HT-29 (cell line): ENCODE measurements around the gene ZNF599. TPM values are rescaled to one million over a fixed set of nuclear protein-coding genes. Genes with fewer than 3 reads are reported as not detected.
A peak's percentile ranks its signal among the peaks of the same experiment; 100 is the strongest.

Experiments used
- DNase-seq: peaks from one replicate; pipeline ENCODE4 v3.0.0-alpha.2; 2015; ENCODE audit warnings: low spot score
- total RNA-seq: library from RNA; depleted of rRNA; stranded (reverse); fragments of >200 nt; shearing (Covaris generic); gene quantifications from 2 replicates; pipeline ENCODE4 v1.2.3, GENCODE V29; 2014; rRNA removed

ZNF599 gene
- total RNA-seq, 1 experiment from 2014 or later, result 6.7 TPM

DNA sequence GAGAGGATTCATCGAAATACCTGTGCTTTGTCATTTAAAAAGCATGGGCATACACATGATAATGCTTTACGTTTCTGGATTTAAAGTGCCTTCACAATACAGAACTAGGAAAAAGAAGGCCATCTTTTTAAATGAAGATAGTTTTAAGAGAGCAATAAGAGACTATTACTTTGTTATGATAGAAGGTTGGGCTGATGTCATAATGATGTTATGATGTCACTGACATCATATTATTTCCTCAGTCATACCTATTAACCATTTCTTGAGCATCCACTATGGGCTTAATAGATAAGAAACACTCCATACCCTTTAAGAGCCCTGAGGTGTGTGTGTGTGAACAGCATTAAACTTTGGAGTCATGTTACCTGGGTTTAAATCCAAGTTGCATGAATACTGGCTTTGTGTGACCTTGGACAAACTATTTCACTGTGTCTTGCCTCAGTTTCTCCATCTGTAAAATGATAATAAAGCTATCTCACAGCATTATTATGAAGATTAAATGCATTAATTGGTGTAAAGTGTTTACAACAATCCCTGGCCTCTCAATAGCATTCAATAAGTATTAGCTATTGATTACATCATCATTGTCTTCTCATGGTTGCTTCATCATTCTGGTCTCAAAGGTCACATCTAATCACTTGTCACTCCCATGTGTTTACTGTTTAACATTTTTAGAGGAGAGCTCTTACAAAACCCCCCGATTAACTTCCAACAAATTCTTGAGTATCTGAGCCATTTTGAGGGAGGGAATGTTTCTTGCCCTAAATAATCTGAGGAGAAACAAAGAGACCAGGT is 27.9 kb downstream of the ZNF599 start:
- no peak for DNase-seq

DNA sequence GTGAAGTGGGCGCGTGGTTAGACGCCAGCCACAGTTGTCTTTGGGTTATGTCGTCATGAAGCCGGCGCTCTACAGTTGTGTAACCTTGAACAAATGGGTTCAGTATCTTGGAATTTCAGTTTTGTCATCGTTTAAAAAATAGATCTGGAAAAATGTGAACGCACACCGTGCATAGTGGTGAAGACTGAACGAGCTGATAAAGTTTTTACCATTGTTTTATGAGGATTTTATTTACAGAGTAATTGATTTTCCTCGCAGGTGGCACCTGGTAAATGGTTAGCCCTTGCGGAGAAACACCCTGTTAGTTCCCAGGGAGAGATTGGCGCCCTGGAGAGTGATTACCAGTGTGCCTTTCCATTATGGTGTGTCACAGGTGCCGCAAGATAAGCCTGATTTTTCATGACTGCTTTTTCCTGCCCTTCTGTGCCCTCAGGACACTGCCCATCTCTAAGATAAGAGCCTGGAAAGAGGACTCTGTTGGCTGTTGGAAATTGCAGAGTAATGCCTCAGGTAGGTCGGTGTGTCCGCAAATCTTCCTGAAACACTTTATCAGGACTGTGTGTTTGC is 38.4 kb downstream of the ZNF599 start:
- DNase-seq, result no peak

DNA sequence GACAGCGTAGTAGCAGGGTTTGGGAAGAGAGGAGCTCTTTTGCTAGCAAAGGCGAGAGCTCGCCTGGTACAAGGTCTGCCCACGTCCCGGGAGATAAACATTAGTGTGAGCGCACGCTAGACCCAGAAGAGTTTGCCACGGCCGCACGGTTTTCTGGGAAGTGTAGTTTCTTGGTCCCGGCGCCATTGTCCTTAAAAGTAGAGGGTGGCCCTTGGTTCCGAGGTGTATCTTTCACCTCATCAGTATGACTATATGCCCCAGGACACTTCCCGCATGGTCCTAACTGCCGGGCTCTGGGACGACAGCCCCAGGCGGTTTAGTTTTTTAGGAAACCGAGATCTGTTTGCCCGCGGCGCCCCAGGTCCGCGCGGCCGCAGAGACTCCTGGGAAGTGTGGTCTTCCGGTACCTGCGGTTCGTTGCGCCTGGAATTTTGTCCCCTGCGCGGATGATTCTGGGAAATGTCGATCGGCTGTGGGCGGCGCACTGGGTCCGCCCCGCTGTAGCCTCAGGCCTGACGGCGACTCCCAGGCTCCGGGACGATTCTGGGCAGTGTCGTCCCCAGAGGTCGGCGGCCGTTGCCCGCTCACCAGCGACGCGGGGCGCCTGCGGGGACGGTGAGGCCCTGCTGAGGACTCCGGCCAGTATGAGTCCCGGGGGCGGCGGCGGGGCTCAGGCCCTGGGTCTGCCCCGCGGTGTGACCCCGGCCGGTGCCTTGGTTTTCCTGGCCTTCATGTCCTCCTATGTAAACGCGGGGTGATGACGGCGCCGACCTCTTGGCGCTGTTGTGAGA is 39.1 kb downstream of the ZNF599 start, which contains the start of gene ZNF181:
Gene ZNF181, plus strand, starts transcription at position 498 of the 791 bp plus-strand sequence. CDS start 795 bp downstream, outside the sequence.
- DNase-seq, result peak; percentile 98

DNA sequence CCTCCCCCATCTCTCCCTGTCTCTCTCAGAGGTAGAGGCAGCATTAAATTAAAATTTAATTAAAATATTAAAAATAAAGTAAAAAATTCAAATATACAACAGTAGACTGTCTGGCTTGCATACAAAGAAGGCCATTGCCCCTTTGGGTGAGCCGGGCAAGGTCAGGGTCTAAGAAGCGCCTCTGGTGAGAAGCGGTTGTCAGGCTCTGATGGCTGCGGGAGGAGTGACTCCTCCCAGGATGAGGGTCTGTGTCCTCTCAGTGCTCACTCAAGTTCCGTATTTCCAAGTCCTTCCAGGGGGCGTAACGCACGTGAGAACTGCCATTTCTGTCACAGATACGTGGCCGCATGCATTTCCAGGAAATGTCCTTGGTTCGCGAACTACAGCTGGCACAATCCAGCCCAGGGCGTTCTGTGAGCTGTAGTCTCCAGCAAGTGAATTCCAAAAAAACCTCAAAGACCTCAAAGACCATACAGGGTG is 39.7 kb downstream of the ZNF599 start:
- no peak for DNase-seq

DNA sequence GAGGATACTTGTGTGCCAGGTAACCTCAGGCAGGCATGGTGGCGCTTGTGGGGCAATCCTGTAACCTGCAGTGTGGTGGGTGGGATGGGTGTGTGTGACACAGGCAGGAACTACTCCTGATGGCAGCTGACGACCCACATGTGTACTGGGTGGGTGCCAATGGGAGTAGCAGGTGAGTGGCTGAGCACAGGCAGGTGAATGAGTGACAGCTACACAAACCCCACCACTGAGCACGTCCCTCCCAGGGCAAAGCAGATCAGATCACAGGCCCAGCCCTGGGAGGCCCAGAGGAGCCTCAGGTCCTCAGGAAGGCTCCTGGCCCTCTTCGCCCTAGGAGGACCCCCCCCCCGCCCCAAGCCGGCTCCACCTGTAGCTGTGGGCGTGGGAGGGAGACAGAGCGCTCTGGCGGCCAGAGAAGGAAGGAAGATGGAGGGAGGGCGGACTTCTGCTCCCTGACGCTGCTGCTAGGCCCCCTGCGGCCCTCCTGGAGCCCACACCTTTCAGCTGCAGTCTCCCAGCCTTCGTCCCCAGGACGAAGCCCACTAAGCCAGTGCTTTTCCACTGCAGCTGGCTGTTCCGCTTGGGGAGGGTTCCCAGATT is 40.3 kb downstream of the ZNF599 start:
- no peak for DNase-seq

DNA sequence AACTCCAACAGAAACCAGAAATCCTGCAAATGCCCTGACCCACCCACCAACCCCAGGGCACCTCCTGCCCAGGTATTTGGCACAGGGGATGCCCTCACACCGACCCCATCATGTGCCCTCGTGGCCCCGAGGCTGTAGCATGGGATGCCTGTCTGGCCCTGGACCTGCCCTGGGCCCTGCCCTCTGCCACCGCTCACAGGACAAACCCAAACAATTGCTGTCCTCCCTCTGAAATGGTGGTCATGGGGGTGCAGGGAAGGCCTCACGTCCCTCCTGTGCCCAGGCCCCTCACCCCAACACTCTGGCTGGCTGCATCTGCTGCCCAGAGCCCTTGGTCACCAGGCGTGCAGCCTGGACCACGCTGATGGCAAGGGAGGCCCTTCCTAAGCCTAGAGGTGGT is 41.1 kb downstream of the ZNF599 start:
- DNase-seq, result no peak

DNA sequence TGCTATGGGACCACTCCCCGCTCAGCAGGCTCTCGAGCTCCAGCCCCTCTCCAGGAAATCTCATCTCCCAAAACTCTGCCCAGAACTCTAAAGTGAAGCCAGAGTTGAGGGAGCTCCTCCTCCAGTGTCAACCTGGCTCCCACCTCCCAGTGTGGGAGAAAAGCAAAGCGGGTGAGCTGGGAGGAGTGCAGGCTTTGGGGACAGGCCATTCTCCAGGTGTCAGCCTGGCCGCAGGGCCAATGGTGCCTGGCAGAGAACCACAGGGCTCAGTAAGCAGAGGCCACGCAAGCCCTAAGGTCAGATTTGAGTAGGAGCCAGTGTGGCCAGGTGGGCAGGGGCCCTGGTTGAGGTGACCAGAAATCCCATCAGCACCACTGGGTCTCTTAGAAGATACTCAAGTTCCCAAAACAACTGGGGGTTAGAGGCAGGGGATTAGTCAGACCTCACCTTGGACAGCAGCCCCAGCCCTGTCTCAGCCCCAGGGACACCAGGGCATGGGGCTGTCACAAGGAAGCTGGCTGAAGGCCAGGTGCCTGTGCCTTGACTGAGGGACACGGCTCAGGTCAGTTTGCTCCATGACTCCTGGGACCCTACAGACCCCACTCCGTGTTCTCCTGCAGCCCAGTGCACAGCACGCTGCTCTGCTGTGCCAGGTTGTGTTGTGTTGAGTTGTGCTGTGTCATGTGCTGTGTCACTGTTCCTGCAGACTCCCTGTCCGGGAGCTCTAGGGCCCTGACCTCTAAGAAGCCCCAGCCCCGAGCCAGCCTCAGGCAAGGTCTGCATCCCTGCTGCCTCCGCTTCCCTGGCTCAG is 41.8 kb downstream of the ZNF599 start:
- DNase-seq, result no peak

DNA sequence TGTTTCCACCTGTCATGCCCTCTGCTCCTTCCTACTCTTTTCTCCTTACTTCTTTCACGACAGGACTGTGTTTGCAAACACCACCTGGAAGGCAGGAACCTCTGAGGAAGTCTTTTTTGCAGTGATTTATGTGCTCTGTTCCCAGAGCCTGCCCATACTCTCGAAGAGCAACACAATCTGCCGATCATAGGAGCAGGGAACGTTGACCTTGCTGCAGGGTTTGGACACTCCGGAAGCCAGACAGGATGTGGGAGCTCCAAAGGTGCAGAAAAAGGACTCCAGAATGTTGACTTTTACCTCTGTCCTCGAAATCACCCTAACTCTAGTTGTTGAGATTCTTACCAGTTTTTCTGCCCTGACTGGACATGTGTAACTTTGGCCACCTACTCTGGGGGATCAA is 47.6 kb downstream of the ZNF599 start:
- no peak for DNase-seq

DNA sequence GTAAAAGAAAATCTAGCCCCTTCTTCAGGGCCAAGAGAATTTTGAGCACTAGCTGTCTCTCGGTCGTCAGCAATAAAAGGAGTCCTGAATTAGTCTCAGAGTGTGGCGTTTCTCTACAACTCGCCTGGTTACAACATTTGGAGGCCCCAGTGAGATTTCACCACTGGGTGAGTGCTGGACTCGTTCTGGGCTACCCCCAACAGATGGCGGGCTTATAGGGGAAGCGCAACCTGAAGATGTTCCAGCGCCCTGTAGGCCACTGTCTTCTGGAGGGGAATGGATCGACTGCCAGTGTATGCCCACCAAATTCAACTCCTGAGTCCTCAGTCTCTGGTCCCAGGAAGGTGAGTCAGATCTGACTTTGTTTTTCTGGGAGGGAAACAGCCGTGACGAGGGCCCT is 50.7 kb downstream of the ZNF599 start:
- no peak for DNase-seq

DNA sequence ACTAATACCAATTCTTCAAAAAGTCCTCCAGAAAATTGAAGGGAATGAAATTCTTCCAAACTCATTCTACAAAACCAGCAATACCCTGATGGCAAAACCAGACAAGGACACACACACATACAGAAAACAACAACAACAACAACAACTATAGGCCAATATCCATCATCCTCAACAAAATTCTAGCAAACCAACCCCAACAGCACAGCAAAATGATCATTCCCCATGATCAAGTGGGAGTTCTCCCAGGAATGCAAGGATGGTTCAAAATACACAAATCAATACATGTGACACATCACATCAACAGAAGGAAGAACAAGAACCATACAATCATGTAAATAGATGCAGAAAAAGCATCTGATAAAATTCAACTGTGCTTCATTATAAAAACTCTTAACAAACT is 57.7 kb downstream of the ZNF599 start:
- no peak for DNase-seq

DNA sequence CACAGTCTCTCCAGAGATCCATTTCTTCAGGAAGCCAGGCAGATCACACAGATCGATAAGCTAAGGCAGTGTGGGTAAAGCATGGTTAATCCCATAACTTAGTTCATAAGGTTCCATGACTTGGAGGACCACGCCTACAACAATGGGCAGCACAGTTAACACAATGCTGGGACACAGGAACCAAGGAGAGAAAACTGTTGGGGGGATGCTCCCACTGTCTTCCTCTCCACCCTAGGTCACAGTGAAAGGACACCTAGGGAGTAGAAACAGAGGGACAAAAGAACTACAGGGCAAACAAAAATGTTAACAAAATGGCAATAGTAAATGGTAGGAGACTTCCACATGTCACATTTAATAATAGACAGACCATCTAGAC is 59.8 kb downstream of the ZNF599 start:
- no peak for DNase-seq

DNA sequence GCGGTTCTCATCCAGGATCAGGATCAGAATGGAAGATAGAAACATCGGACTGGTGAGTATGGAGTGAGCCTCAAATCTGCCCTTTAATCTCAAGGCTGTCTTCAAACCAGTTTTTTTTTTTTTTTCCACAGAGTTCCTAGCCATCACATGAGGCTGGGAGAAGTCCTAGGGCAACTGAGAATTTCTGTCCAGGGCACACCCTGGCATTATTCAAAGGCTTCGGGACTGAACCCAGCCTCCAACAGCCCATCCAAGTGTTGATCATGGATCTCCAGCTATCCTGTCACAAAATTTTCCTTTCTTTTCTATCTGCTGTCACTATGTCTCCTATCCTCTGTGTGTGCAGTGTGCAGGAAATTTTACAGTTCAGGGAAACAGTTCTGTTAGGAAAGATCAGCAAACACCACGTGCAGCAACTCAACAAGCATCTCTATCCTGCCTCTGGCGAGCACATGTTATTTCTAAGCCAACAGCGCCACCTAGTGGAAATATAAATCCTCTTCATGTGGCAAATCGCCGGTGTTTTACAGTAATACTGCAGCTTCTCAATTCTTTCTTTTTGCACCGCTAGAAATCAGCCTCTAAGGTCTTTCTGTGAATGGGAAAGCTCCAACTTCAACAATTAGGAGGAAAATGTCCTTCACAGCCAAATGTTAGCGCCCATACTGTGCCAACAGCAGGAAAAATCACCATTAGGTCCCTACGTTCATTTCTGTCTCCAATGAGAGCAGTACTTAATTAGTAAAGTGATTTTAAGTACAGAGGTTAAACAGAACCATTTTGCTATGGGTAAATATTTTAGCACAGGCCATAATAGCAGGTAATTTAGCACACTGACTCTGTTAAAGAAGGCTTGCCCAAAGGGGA is 60.4 kb downstream of the ZNF599 start:
- DNase-seq, result peak; percentile 95

DNA sequence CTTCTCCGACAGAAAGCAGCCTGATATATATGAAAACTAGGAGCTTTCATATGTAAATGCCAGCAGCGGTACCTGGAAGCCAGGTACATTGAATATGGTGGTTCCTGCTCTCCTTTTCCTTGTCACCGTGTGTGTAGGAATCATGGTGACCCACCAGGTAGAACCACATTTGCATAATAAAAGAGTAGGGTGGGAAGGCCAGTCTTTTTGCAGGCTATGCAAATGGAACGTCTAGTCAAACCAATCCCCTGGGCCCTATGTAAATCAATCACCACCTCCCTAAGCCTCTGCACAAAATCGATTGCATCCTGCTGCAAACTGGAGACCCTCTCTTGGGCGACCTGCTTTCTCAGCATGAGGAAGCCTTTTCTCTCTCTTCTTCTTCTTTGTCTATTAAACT is 61.1 kb downstream of the ZNF599 start:
- DNase-seq, result no peak

Other genes starting within 250 kb of the ZNF599 start
- gene SCGB2B2, start 96.1 kb downstream of the ZNF599 start, total RNA-seq, result not detected in 2 replicates
- gene ZNF302, start 95.5 kb downstream of the ZNF599 start, total RNA-seq, result 3.9 and 6.4 TPM in 2 replicates
- 7.3 and 12.1 TPM in 2 replicates for gene ZNF181, start 39.0 kb downstream of the ZNF599 start, total RNA-seq
- 2.0 and 2.7 TPM in 2 replicates for gene ZNF30, start 153.7 kb upstream of the ZNF599 start, total RNA-seq
- gene ZNF792, start 191.0 kb upstream of the ZNF599 start, total RNA-seq, result 11.8 and 12.7 TPM in 2 replicates
- 13.2 and 24.8 TPM in 2 replicates for gene GRAMD1A, start 227.1 kb upstream of the ZNF599 start, total RNA-seq